GM12878 (cell line): ENCODE data around the gene DPEP1. TPM values are rescaled to one million over a fixed set of nuclear protein-coding genes. Genes with fewer than 3 reads are reported as not detected.

Experiments
- ATAC-seq: fragments of 200-7000 bp; cut with Tn5 transposase; 3 replicates; pipeline ENCODE4 v1.9.1; 2020; ENCODE audit warnings: mild to moderate bottlenecking, moderate library complexity
- BruUV-seq: library from RNA; stranded (reverse); fragments of 400-500 nt; replicated peaks from 2 replicates; lab custom pipeline; 2021; lab: Mats Ljungman, UMichigan
- CTCF ChIA-PET: fragments of 300-600 bp; sonication (Branson Sonifier 250); formaldehyde crosslinking; extraction: SDS; loops from one replicate; lab custom pipeline; 2021; ENCODE audit warnings: inconsistent platforms; lab: Yijun Ruan, JAX
- POLR2A ChIA-PET: fragments of 350-600 bp; formaldehyde crosslinking; extraction: SDS; loops from one replicate; lab custom pipeline; 2021; ENCODE audit warnings: inconsistent platforms; lab: Charles Lee
- RAD21 ChIA-PET: fragments of 300-600 bp; sonication (Branson Sonifier 250); formaldehyde crosslinking; loops from one replicate; lab custom pipeline; 2023; ENCODE audit warnings: antibody characterized with exemption; ENCODE audit not compliant: unreplicated experiment; lab: Charles Lee
- SMC1A ChIA-PET: fragments of 300-600 bp; sonication (Branson Sonifier 250); formaldehyde crosslinking; loops from one replicate; lab custom pipeline; 2023; ENCODE audit not compliant: unreplicated experiment, uncharacterized antibody; lab: Charles Lee
- DNase-seq: peaks from one replicate; pipeline ENCODE4 v3.0.0-alpha.2; 2011; ENCODE audit warnings: low read depth, low spot score
- FAIRE-seq: peaks from 3 replicates; lab custom pipeline; 2011; peaks lifted over from hg19 to GRCh38; lab: Jason Lieb, UNC
- H2AFZ ChIP-seq: 2 replicates; pipeline ENCODE4 v1.6.0; 2011; ENCODE audit warnings: low read depth, low read length, control low read depth; ENCODE audit not compliant: control insufficient read depth
- H3K27ac ChIP-seq: 2 replicates; pipeline ENCODE4 v1.5.1; 2011; ENCODE audit warnings: control low read depth; ENCODE audit not compliant: control insufficient read depth, insufficient read depth
- H3K27me3 ChIP-seq, 2 experiments: replicated peaks in 1 of 2; 2 replicates each; pipeline versions ENCODE4 v1.6.0 to v1.6.1; 2011; ENCODE audit warnings: low read length in 1 of 2; ENCODE audit not compliant: control insufficient read depth in 2 of 2, insufficient read depth in 2 of 2
- H3K36me3 ChIP-seq, 2 experiments: 2 replicates each; pipeline ENCODE4 v1.5.1; 2011; ENCODE audit warnings: low read length in 1 of 2; ENCODE audit not compliant: control insufficient read depth in 2 of 2, insufficient read depth in 2 of 2
- H3K4me1 ChIP-seq: 2 replicates; pipeline ENCODE4 v1.6.1; 2011; ENCODE audit warnings: mild to moderate bottlenecking, low read length, moderate library complexity, mixed read lengths; ENCODE audit not compliant: control insufficient read depth, insufficient read depth
- H3K4me2 ChIP-seq: 2 replicates; pipeline ENCODE4 v1.6.0; 2011; ENCODE audit warnings: control low read depth; ENCODE audit not compliant: control insufficient read depth, insufficient read depth
- H3K4me3 ChIP-seq: fragments of 200-600 bp; sonication (generic); 2 replicates; pipeline ENCODE4 v1.5.1; 2016
- H3K79me2 ChIP-seq: 2 replicates; pipeline ENCODE4 v1.6.0; 2011; ENCODE audit warnings: low read length; ENCODE audit not compliant: control insufficient read depth, insufficient read depth
- H3K9ac ChIP-seq: 2 replicates; pipeline ENCODE4 v1.8.0; 2011; ENCODE audit warnings: low read length, control low read depth, mixed read lengths; ENCODE audit not compliant: control insufficient read depth, insufficient read depth
- H3K9me3 ChIP-seq: replicated peaks from 3 replicates; pipeline ENCODE4 v1.5.1; 2011; ENCODE audit warnings: mild to moderate bottlenecking, low read length; ENCODE audit not compliant: control insufficient read depth, insufficient read depth
- H4K20me1 ChIP-seq: 2 replicates; pipeline ENCODE4 v1.6.0; 2011; ENCODE audit not compliant: control insufficient read depth, insufficient read depth
- CEBPB ChIP-seq, 2 experiments: fragments of 150-350 bp in 1 of 2; IDR thresholded peaks; 2 replicates each; pipeline ENCODE4 v1.6.1; 2012 to 2014; ENCODE audit warnings: low read depth in 2 of 2, low read length in 2 of 2, borderline replicate concordance in 1 of 2, inconsistent platforms in 1 of 2
- DPF2 ChIP-seq: fragments of 450-650 bp; IDR thresholded peaks from 2 replicates; pipeline ENCODE4 v1.6.1; 2017; ENCODE audit warnings: mild to moderate bottlenecking
- EGR1 ChIP-seq, 2 experiments: IDR thresholded peaks; 1 replicate in 1 of 2; 2 replicates in 1 of 2; pipeline ENCODE4 v1.6.1; 2011 to 2012; ENCODE audit warnings: low read depth in 2 of 2, low read length in 2 of 2, borderline replicate concordance in 1 of 2, mild to moderate bottlenecking in 1 of 2, moderate library complexity in 1 of 2
- GATAD2B ChIP-seq: fragments of 450-650 bp; conservative IDR thresholded peaks from 2 replicates; pipeline ENCODE4 v1.6.1; 2017; ENCODE audit warnings: low read depth, mild to moderate bottlenecking, moderate library complexity
- IKZF1 ChIP-seq: fragments of 450-650 bp; conservative IDR thresholded peaks from 2 replicates; pipeline ENCODE4 v1.6.1; 2017; ENCODE audit warnings: antibody characterized with exemption, mild to moderate bottlenecking
- NFXL1 ChIP-seq: fragments of 450-650 bp; IDR thresholded peaks from 2 replicates; pipeline ENCODE4 v1.6.1; 2017; ENCODE audit warnings: antibody characterized with exemption, mild to moderate bottlenecking, borderline replicate concordance
- NKRF ChIP-seq: fragments of 450-650 bp; conservative IDR thresholded peaks from 2 replicates; pipeline ENCODE4 v1.6.1; 2017; ENCODE audit warnings: mild to moderate bottlenecking, moderate library complexity
- PKNOX1 ChIP-seq: fragments of 450-650 bp; IDR thresholded peaks from 2 replicates; pipeline ENCODE4 v1.6.1; 2016; ENCODE audit warnings: mild to moderate bottlenecking
- REST ChIP-seq: IDR thresholded peaks from 2 replicates; pipeline ENCODE4 v1.6.1; 2012; ENCODE audit warnings: mild to moderate bottlenecking, low read depth, low read length
- SMC3 ChIP-seq: IDR thresholded peaks from 2 replicates; pipeline ENCODE4 v1.6.1; 2011; ENCODE audit warnings: low read length, improper control_type of control experiment, borderline replicate concordance
- SRF ChIP-seq, 2 experiments: IDR thresholded peaks; 2 replicates each; pipeline ENCODE4 v1.6.1; 2011; ENCODE audit warnings: low read depth in 2 of 2, low read length in 2 of 2, mild to moderate bottlenecking in 1 of 2, moderate library complexity in 1 of 2
- SUZ12 ChIP-seq: fragments of 200-600 bp; sonication (generic); IDR thresholded peaks from one replicate; pipeline ENCODE4 v1.6.1; 2018; ENCODE audit warnings: antibody characterized with exemption, mild to moderate bottlenecking; ENCODE audit not compliant: unreplicated experiment
- WGBS: methylation state at CpG from one replicate; pipeline ENCODE4 v1.1.6; 2016; ENCODE audit warnings: low lambda C conversion rate; ENCODE audit not compliant: insufficient replicate concordance, insufficient coverage; ENCODE audit errors: missing lambda C conversion rate; 5-methylcytosine and 5-hydroxymethylcytosine counted together
- in situ Hi-C: fragments of 300-500 bp; cut with MboI; formaldehyde crosslinking; loops from 9 replicates; pipeline ENCODE4 v1.14.3; 2018; ENCODE audit warnings: mixed read lengths
- intact Hi-C: fragments of 100-400 bp; cut with micrococcal nuclease; formaldehyde crosslinking; loops from one replicate; pipeline ENCODE4 v1.14.2; 2022; ENCODE audit not compliant: unreplicated experiment
- polyA plus RNA-seq, 11 experiments: library from polyadenylated mRNA; depleted of rRNA in 4 of 11; unstranded in 6 of 11; stranded (reverse) in 5 of 11; fragments of >200 nt; fragmentation: Nextera tagmentation in 4 of 11; fragmentation: Illumina TruSeq in 1 of 11; extraction: Ambion mirVana in 4 of 11; extraction: Trizol in 1 of 11; gene quantifications; 1 replicate in 1 of 11; 2 replicates in 10 of 11; pipeline versions ENCODE4 v1.2.1 to v1.2.3, GENCODE V29; 2011 to 2016; ENCODE audit warnings: inconsistent platforms in 2 of 11, missing spikeins in 2 of 11, low read depth in 1 of 11
- total RNA-seq, 4 experiments: library from RNA; depleted of rRNA in 3 of 4; stranded (reverse); fragments of >200 nt in 3 of 4; fragmentation: Illumina TruSeq in 1 of 4; extraction: Trizol in 1 of 4; gene quantifications; 2 replicates each; pipeline versions ENCODE4 v1.2.1 to v1.2.3, GENCODE V29; 2013 to 2021

Gene DPEP1
- total and polyA plus RNA-seq, 10 of the 15 experiments (the other 5 are each of a cell fraction or from before 2014, with no cell fraction given), result not detected

GRCh38 chr16:89601906-89602272, 11.6 kb upstream of the DPEP1 start (continued):
- TF ChIP-seq NKRF (no peak), CEBPB (IDR thresholded peaks at IDR 0.05; ENCODE audit: borderline replicate concordance in 1 of 2, low read depth in 2 of 2, low read length in 2 of 2) (no peak)

- intact Hi-C loops, result no loop called here
Measured at GRCh38 chr16:89602273-89602951, 11.0 kb upstream of the DPEP1 start.

More at GRCh38 chr16:89602273-89602951, 11.0 kb upstream of the DPEP1 start:
- ChIA-PET POLR2A (interaction anchor here (0.5 kb wide), 1 partner anchor 51 kb away, joined by 5 read pairs; no protein-coding TSS in a partner anchor), SMC1A (interaction anchor here (0.7 kb wide), 1 partner anchor 259 kb away, joined by 3 read pairs; no protein-coding TSS in a partner anchor), CTCF (interaction anchor here (1.1 to 1.3 kb wide), 3 partner anchors 12 to 39 kb away, joined by 3 to 4 read pairs (median 3); no protein-coding TSS in a partner anchor), RAD21 (interaction anchor here (0.5 to 1.0 kb wide), 3 partner anchors 28 to 363 kb away, joined by 3 to 6 read pairs (median 4); no protein-coding TSS in a partner anchor)
- H3K79me2 ChIP-seq, result no peaks in the 10 kb centered on the region
- H4K20me1 ChIP-seq, result no peaks in the 10 kb centered on the region
- no peak overlapping the region for H3K27ac ChIP-seq
- H3K9me3 ChIP-seq, result no peaks in the 10 kb centered on the region
- no peak overlapping the region for H3K4me3 ChIP-seq
- under 1% methylated on average over 22 of the region's 22 CpGs for WGBS
- no peaks in the 10 kb centered on the region for H3K36me3 ChIP-seq
- no peak for DNase-seq
- in situ Hi-C loops, result no loop called here
- H2AFZ ChIP-seq, result no peak overlapping the region
- H3K27me3 ChIP-seq, result no peaks in the 10 kb centered on the region
- H3K9ac ChIP-seq, result no peak overlapping the region
- no TSS peak for BruUV-seq
- no peak overlapping the region for H3K4me2 ChIP-seq
- TF ChIP-seq IKZF1, result 0 out of 2 replicates have a peak, but pooled peaks have one; percentile 50
- 0 out of 2 replicates have a peak, but pooled peaks have one; percentile 44 for TF ChIP-seq DPF2
- no peak for TF ChIP-seq SUZ12
- TF ChIP-seq NFXL1, result no peak
- TF ChIP-seq PKNOX1, result 0 out of 2 replicates have a peak, but pooled peaks have one; percentile 14
- no peak for TF ChIP-seq SMC3
- TF ChIP-seq EGR1 (IDR thresholded peaks at IDR 0.05; ENCODE audit: borderline replicate concordance in 1 of 2, low read depth in 2 of 2, low read length in 2 of 2), result peak in 1 of 2 experiments; percentile 54; a peak in 1 of 3 replicates
- TF ChIP-seq REST, result no peak
- TF ChIP-seq SRF (IDR thresholded peaks at IDR 0.05; ENCODE audit: low read depth in 2 of 2, low read length in 2 of 2), result no peak
- no peak for TF ChIP-seq GATAD2B
- H3K4me1 ChIP-seq, result no peaks in the 10 kb centered on the region
- peak; percentile 68 for ATAC-seq
- FAIRE-seq, result no peak
